GM18870 (cell line): ENCODE measurements around the gene PLXDC2.

Experiments
- ATAC-seq: cut with Tn5 transposase; IDR thresholded peaks from one replicate; pipeline ENCODE4 v1.9.1; 2021; ENCODE audit warnings: moderate library complexity; ENCODE audit not compliant: unreplicated experiment

Gene PLXDC2

GRCh38 chr10:19904202-19904661 is 88.0 kb downstream of the PLXDC2 start:
- peak; percentile 87 for ATAC-seq

DNA sequence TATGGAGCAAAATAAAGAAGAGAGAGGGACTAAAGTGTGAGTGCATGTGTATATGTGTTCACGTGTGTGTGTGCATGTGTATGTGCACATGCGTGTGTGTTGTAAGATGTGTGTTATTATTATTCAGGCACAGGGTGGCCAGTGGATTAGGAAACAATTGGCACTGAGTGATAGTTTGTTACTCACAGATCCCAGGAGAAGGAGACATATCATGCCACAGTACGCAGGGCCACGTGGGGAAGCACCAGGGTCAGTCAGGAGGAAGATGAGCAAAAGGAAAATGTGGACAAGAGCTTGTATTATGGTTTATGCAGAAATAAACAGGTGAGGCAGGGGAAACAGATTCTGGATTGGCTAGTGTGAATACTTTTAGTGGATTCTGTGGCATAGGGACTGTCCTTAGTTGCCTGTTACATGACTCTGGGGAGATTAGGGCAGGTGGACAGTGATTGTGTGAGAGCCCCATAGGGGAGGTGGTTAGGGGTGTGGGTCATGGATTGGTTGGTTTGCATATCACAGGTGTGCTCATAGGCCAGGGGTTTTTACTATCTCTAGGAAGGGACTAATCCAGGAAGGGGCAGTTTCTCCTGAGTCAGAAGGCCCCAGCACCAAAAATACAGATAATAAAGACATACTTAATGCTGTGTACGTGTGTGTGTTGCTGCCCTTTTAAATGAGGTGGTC is 90.0 kb downstream of the PLXDC2 start:
- ATAC-seq: no peak

GRCh38 chr10:19908991-19909696 is 92.9 kb downstream of the PLXDC2 start:
- ATAC-seq: no peak

GRCh38 chr10:19911886-19912285 is 95.7 kb downstream of the PLXDC2 start:
- no peak for ATAC-seq

- no peak for ATAC-seq
Measured at GRCh38 chr10:19913987-19914386, 97.8 kb downstream of the PLXDC2 start.

- ATAC-seq: no peak
Measured at GRCh38 chr10:19915125-19915524, 98.9 kb downstream of the PLXDC2 start.

DNA sequence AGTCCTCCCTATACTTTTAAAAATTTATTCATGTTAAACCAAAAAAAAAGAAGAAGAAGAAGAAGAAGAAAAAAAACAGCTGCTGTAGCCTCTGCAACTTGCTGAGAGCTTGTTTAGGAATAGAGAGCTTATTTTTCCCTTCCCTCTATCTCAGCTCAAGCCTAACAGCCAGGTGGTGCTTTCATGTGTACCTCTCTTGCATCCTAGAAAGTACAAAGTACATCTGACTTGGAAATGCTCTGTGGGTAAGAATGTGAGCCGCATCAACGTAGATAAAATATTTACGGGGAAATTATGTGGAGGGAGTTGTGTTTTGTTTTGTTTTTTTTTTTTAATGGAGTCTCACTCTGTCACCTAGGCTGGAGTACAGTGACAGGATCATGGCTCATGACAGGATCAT is 99.6 kb downstream of the PLXDC2 start:
- no peak for ATAC-seq

- no peak for ATAC-seq
Measured at GRCh38 chr10:19917751-19918478, 101.7 kb downstream of the PLXDC2 start.

GRCh38 chr10:19918794-19919193 is 102.6 kb downstream of the PLXDC2 start:
- no peak for ATAC-seq

DNA sequence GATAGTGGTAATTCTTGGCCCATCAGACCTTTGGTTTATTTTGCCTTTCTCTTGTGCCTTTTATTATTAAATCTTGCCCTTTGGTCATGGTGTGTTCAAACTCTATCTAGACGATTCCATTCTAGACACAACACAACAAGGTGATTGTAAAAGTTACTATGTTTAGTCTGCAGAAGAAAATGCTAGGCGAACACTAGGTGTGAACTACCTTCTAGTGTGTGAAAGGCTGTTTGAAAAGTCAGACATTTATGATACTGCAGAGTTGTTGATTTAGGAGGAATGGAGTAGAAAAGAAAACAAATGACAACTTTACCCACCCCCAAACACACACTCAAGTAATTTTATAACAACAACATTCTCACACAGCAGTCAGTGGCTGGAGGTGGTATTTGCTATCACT is 103.4 kb downstream of the PLXDC2 start:
- ATAC-seq: no peak

- no peak for ATAC-seq
Measured at GRCh38 chr10:19920075-19920726, 104.0 kb downstream of the PLXDC2 start.

DNA sequence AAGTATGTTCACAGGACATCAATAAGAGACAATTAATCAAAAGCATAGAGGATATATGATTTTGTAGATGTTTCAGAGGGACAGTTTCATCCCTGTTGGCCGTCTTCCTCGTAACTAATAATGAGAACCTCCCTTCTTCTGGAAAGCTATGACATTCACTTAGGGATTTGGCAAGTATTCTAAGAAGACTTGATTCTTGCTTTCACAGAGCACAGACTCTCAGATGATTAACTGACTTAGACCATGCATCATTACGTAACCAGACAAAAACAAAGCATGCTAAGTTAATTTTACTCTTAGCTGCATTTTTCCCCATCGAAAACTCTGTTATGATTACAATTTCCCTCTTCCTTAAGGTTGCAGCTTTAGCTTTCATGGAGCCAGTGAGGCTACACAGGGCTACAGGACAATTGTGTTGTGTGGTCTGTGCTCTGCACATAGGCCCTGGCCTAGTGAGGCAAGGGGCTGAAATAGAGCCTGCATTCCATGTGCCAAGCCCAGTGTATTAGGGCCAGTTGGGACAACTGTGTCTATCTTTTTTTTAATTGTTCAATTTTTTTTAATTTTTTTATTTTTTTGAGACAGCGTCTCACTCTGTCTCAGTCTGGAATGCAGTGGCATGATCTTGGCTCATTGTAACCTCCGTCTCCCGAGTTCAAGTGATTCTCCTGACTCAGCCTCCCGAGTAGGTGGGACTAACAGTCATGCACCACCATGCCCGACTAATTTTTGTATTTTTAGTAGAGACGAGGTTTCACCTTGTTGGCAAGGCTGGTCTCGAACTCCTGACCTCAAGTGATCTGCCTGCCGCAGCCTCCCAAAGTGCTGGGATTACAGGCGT is 105.3 kb downstream of the PLXDC2 start:
- ATAC-seq: no peak

- ATAC-seq: peak; percentile 40
Measured at GRCh38 chr10:19922236-19922963, 106.2 kb downstream of the PLXDC2 start.

DNA sequence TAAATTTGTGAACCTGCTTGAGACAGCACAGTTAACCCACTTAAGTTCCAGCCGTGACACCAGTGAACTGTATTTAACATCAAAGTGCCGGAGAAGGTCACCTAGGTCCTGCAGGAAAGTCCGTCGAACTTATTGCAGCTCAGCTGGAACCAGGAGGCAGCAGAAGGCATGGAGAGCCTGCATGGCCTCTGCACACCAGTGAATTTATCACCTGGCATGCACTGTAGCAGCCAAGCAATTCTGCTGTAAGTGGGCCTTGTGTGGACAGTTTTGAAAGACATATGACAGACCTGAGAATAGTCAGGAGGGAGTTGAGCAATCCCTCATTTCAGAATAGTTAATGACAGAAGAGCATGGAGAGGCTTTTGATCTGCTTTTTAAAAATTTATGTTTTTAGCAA is 108.8 kb downstream of the PLXDC2 start:
- no peak for ATAC-seq

DNA sequence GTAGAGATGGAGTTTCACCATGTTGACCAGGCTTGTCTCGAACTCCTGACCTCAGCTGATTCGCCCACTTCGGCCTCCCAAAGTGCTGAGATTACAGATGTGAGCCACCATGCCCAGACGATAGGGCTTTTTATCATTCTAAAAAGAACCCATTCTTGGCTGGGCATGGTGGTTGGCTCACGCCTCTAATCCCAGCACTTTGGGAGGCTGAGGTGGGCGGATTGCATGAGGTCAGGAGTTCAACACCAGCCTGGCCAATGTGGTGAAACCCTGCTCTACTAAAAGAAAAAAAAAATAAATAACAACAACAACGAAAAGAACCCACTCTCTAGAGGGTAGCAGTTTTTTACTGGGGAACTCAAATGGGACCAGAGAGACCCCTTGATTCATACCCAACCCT is 112.7 kb downstream of the PLXDC2 start:
- no peak for ATAC-seq

DNA sequence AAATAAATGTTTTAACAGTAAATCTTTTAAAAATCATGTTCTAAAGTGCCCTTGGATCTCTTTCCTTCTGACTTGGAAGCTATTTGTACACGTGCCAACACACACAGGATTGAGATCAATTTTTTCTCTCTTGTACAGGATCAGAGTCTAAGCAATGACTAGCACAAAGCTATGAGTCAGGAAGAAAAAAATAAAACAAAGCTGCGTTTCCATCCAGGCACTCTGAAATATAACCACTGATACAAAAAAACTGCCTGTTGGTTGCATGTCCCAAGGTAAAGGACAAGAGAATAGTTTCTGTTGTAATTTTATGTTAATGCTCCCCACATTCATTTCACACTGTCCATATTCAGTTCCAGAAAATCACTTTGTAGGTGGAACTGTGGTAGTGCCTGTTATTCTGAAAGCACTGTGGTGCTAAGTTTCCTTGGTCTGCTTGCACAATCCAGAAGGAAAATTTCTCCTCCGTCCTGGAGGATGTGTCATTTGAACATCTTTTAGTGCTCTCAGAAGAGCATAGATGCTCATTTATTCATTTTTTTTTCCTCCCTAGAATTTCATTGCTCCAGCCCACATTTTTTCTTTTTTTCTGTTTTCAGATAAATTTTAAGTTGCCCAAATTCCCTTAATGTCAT is 113.4 kb downstream of the PLXDC2 start:
- no peak for ATAC-seq

DNA sequence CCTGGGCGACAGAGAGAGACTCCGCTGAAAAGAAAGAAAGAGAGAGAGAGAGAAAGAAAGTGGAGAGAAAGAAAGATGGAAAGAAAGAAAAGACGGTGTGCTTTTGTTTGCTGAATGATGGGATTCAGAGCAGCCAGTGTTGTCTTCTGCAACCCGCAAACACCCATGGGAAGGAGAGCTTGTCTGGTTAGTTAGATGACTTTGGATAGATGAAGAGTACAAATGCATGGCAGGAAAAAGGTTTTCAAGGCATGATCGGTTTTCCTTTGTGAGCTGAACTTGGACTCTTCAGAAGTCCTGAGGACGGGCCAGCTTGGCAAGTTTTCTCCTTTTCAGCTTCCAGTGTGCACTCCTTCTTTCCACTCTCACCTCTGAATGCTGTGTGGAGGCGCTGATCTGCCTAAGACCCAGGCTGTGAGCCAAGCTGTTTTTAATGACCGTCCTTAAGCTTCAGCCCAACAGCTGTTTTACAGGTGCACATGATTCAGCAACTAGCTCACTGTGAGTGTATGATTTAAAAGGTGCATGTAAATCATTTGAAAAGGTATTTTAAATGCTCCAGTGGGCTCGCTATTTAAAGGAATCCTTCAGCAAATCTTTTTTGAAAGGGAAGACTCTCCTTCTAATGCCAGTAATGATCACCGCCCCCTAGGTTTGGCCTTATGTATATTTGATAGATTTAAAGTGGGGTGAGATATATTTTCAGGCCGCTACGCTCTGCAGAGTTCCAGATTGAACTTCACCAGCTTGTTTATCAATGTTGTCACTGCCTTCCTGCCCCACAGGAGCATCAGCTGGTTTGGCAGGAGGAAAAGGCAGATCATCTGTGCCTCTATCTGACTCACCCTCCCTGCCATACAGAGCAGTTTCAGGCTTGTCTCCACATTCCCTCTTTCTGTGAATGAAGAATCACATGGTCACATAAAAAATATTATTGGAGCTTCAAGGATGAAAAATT is 115.0 kb downstream of the PLXDC2 start:
- ATAC-seq: no peak

DNA sequence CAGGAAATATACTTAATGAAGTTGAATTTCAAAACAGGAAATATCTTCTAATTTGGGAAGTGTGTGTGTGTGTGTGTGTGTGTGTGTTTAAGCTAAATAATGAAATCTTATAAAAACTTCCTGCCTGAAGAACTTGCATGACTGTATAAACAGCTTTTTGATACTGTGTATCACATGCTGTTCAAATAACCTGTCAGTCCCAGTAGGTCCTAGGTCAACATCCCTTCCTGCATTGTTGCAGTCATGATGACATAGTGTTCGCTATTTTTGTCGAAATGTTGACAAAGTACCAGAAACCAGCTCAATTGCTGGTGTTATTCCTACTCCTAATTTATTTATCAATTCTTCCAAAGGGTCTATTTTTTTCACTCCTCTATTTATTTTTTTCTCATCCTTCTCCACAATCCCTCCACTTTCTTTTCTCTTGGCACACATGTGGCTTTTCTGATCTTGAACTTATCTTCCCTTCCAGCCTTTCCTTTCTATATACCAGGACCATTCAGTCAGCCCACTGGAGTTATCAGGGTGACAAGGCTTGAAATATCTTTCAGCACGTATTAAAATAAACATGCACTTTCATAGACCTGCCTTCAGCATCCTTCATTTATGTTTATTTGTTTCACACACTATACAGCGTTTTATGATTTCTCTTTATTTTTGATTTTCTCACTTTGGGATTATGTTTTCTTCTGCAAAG is 115.8 kb downstream of the PLXDC2 start:
- ATAC-seq: no peak
